AG09309 (cell line): Measurements from ENCODE around the gene TMX3.

Source experiments
- DNase-seq: peaks from one replicate; pipeline ENCODE4 v3.0.0-alpha.2; 2010; ENCODE audit warnings: low read depth
- H3K4me3 ChIP-seq: 2 replicates; pipeline ENCODE4 v1.5.1; 2011; ENCODE audit warnings: mild to moderate bottlenecking, low read depth, low read length, moderate library complexity; ENCODE audit not compliant: control insufficient read depth
- CTCF ChIP-seq: IDR thresholded peaks from 2 replicates; pipeline ENCODE4 v1.5.1; 2011; ENCODE audit warnings: mild to moderate bottlenecking, low read depth, low read length, inconsistent platforms; ENCODE audit not compliant: insufficient read depth, control insufficient read depth; ENCODE audit errors: missing control alignments

Gene TMX3

DNA sequence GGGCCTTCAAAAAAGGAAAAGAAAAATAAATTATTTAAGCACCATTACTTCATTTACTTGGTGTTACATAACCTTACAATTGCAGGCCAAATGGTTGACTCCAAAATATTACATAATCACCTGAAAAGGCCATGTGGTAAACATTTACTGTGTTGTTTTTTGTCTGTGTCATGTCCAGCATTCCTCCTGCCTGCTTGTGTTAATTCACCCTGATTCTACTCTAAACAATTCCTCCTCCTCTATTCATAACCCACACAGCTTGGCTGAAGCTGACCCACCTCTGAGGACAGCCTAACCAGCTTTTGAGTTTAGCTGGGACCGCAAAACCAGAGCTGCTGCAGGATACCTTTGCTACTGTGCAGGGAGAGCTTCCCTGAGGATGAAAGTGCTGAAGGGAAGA, 35.4 kb downstream of the TMX3 start:
- DNase-seq = peak; percentile 49
- H3K4me3 ChIP-seq = no peak overlapping the region
- TF ChIP-seq CTCF = no peak

- peak; percentile 27 for TF ChIP-seq CTCF
- DNase-seq = no peak
- H3K4me3 ChIP-seq = no peak overlapping the region
Observed at GRCh38 chr18:68676913-68677312, 38.0 kb downstream of the TMX3 start.

DNA sequence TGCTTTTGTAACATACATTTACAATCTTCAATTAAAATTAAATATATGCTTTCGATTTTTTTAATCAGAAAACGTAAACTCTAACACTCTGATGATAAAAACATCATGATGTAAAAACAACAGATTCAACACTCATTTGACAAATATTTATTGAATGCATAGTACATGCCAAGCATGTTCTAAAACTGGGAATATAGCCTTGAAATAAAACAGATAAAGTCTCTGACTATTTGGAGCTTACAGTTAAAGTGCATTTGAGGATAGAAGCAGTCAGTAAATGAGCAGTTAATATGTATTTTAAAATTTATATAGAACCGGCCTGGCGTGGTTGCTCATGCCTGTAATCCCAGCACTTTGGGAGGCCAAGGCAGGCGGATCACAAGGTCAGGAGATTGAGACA, 47.8 kb downstream of the TMX3 start:
- TF ChIP-seq CTCF = no peak
- no peak for DNase-seq
- no peak overlapping the region for H3K4me3 ChIP-seq

DNA sequence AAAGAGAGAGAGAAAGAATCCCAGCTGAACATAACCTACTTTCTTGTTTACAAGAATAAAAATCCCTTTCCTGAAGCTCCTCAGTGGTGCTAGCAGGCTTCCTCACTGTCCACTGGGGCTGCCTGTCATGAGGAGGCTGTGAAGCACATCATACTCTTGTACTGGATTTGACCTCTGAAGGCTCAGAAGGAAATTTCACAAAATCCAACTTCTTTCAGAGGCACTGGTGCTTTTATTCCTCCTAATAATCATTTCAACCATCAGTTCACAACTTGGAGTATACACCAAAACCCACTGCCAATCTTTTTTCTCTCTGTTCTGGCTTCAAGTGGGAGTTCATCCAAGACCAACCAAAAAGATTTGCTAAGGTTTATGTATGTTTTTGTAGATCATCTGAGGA, 48.5 kb downstream of the TMX3 start:
- DNase-seq = no peak
- TF ChIP-seq CTCF = no peak

GRCh38 chr18:68665628-68666027, 49.3 kb downstream of the TMX3 start:
- H3K4me3 ChIP-seq = no peak overlapping the region
- no peak for DNase-seq
- no peak for TF ChIP-seq CTCF

More for the DNA sequence above, 48.5 kb downstream of the TMX3 start:
- no peak overlapping the region for H3K4me3 ChIP-seq

- no peak overlapping the region for H3K4me3 ChIP-seq
- DNase-seq = no peak
- TF ChIP-seq CTCF = no peak
Observed at GRCh38 chr18:68662754-68663153, 52.2 kb downstream of the TMX3 start.
